Measurements from ENCODE around the gene MARCHF2. TPM values are rescaled to one million over a fixed set of nuclear protein-coding genes. Genes with fewer than 3 reads are reported as not detected.
A peak's percentile ranks its signal among the peaks of the same experiment; 100 is the strongest.

MARCHF2 gene
- total RNA-seq, 1 donor from 2014 or later = 58.7 TPM

- H3K4me1 ChIP-seq = peaks cover 56% of the 10 kb centered on the region
- intact Hi-C loops (cut with DNase I) = no loop called here
- peak; percentile 98 for DNase-seq
- H3K9me3 ChIP-seq = no peaks in the 10 kb centered on the region
- TF ChIP-seq, protein P1, sequence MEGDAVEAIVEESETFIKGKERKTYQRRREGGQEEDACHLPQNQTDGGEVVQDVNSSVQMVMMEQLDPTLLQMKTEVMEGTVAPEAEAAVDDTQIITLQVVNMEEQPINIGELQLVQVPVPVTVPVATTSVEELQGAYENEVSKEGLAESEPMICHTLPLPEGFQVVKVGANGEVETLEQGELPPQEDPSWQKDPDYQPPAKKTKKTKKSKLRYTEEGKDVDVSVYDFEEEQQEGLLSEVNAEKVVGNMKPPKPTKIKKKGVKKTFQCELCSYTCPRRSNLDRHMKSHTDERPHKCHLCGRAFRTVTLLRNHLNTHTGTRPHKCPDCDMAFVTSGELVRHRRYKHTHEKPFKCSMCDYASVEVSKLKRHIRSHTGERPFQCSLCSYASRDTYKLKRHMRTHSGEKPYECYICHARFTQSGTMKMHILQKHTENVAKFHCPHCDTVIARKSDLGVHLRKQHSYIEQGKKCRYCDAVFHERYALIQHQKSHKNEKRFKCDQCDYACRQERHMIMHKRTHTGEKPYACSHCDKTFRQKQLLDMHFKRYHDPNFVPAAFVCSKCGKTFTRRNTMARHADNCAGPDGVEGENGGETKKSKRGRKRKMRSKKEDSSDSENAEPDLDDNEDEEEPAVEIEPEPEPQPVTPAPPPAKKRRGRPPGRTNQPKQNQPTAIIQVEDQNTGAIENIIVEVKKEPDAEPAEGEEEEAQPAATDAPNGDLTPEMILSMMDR (IDR thresholded peaks at IDR 0.05) = no peak
- peak; percentile 88 for ATAC-seq
- H3K36me3 ChIP-seq = no peaks in the 10 kb centered on the region
- H3K4me3 ChIP-seq = peak overlapping the region; percentile 83
- H3K27me3 ChIP-seq = no peaks in the 10 kb centered on the region
- H3K27ac ChIP-seq = peak overlapping the region; percentile 100
Observed at GRCh38 chr19:8390617-8390981, 22.5 kb upstream of the MARCHF2 start.

DNA sequence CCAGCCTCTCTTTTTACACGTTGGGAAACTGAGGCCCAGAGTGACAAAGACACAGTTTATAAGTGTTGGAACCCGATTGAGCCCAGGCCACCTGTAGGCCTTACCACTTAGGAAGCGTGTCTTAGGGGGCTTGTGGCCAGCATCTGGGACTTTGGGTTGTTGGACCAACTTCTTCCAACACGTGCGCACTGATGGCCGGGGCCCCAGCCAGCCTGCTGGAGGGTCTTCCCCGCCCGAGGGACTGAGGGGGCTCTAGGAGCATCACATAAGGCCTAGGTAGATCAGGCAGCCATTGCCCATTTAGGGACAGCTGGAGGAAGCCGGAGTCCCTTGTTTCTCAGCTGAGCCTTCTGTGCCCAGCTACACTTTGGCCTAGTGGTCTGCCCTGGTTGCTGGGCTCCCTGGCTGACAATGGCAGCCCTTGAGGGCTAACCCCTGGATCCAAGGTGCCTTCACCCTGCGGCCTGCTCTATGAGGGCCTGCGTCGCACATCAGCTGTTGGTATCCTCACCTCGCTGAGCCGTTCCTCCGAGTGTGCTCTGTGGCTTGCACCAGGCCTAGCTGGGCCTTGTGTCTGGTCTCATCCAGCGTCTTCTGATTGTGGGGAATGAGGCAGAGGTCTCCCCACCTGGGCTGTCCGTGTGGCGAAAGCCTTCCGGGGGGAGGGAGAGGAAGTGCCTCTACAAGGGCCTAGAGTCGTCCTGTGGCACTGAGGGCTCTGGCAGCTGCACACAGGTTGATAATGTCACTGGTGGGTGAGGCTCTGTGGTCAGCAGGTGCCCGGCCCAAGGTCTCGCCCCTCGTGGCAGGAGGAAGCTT lies 21.7 kb upstream of the MARCHF2 start:
- no peak for ATAC-seq
- peak overlapping the region; percentile 83 for H3K4me3 ChIP-seq
- H3K27me3 ChIP-seq = no peaks in the 10 kb centered on the region
- no peaks in the 10 kb centered on the region for H3K36me3 ChIP-seq
- peaks cover 62% of the 10 kb centered on the region for H3K4me1 ChIP-seq
- H3K27ac ChIP-seq = peak overlapping the region; percentile 56
- DNase-seq = peak; percentile 65
- TF ChIP-seq, protein P1 (IDR thresholded peaks at IDR 0.05) = no peak
- intact Hi-C loops (cut with DNase I) = no loop called here
- H3K9me3 ChIP-seq = no peaks in the 10 kb centered on the region

- intact Hi-C loops (cut with DNase I) = no loop called here
- H3K9me3 ChIP-seq = no peaks in the 10 kb centered on the region
- H3K4me3 ChIP-seq = no peak overlapping the region
- no peaks in the 10 kb centered on the region for H3K27me3 ChIP-seq
- H3K27ac ChIP-seq = peak overlapping the region; percentile 56
- H3K4me1 ChIP-seq = peaks cover 66% of the 10 kb centered on the region
- ATAC-seq (no peak), DNase-seq (peak; percentile 70)
- H3K36me3 ChIP-seq = no peaks in the 10 kb centered on the region
- TF ChIP-seq, protein P1 (IDR thresholded peaks at IDR 0.05) = no peak
Observed at GRCh38 chr19:8392017-8392591, 21.0 kb upstream of the MARCHF2 start.

DNA sequence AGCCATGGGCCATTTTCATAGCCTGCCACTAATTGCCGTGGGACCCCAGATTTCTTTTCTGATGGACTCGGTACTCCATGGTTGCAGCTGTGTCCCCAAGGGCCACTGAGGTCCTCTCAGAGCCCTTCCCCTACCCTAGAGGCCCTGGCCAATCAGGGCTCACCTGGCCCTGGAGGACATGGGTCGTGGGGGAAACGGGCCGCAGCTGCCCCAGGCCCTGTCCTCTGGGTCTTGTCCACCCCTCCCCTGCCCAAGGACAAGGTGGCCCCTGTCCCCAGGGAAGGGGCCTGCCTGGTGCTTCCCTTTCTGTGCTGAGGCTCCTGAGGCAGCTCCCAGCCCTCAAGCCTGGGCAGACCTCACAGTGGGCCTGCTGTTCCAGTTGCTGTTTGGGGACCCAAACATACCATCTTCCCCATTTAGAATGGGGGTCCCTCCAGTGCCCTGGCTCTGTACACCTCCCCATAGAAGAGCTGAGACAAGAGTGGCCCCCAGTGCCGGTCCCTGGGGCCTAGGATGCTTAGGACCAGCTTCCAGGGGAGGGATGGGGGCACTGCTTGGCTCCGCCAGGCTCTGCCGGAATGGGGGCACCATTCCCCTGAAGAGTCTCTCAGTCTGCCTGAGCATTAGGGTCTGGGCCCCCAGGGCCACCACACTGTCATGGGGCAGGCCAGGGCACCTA lies 19.8 kb upstream of the MARCHF2 start:
- H3K4me1 ChIP-seq = peaks cover 74% of the 10 kb centered on the region
- no peak overlapping the region for H3K4me3 ChIP-seq
- TF ChIP-seq, protein P1 (IDR thresholded peaks at IDR 0.05) = no peak
- DNase-seq (no peak), ATAC-seq (no peak)
- H3K9me3 ChIP-seq = no peaks in the 10 kb centered on the region
- intact Hi-C loops (cut with DNase I) = no loop called here
- H3K27me3 ChIP-seq = no peaks in the 10 kb centered on the region
- no peaks in the 10 kb centered on the region for H3K36me3 ChIP-seq
- H3K27ac ChIP-seq = peak overlapping the region; percentile 56

DNA sequence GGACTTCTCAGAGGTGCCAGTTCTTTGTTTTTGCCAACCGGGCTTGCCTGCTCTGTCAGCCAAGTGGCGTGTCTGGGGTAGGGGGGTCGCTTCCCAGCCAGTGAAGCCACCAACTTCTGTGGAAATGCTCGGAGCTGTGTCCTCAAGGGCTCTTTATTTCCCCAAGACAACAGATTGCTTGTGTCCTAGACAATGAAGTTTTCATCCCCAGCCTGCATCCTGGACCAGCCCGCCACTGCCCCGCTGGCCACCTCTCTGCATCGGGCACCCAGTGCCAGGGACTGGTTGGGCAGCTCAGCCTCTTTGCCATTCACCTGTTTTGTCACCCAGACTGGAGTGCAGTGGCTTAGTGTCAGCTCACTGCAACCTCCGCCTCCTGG lies 19.2 kb upstream of the MARCHF2 start:
- Histone ChIP-seq H3K27me3 (no peaks in the 10 kb centered on the region), H3K4me1 (peaks cover 74% of the 10 kb centered on the region), H3K27ac (peak overlapping the region; percentile 56), H3K36me3 (no peaks in the 10 kb centered on the region), H3K4me3 (no peak overlapping the region), H3K9me3 (no peaks in the 10 kb centered on the region)
- DNase-seq = no peak
- ATAC-seq = no peak
- TF ChIP-seq, protein P1 (IDR thresholded peaks at IDR 0.05) = no peak
- intact Hi-C loops (cut with DNase I) = no loop called here

All from upper lobe of right lung (tissue), 1 donor.